SK-N-SH (cell line): ENCODE measurements around the gene MPV17L2. TPM values are rescaled to one million over a fixed set of nuclear protein-coding genes. Genes with fewer than 3 reads are reported as not detected.

ENCODE experiments used
- CTCF ChIA-PET: fragments of 300-600, 350-600 bp; formaldehyde crosslinking; extraction: SDS; loops from one replicate; lab custom pipeline; 2021; lab: Yijun Ruan, JAX
- POLR2A ChIA-PET: fragments of 350-600 bp; sonication (Branson Sonifier 250); formaldehyde crosslinking; extraction: SDS; loops from one replicate; lab custom pipeline; 2020; ENCODE audit warnings: antibody characterized with exemption, inconsistent platforms; lab: Yijun Ruan, JAX
- DNase-seq: peaks from one replicate; pipeline ENCODE4 v3.0.0; 2012
- H2AFZ ChIP-seq: fragments of 200-600 bp; sonication (generic); 2 replicates; pipeline ENCODE4 v1.8.1; 2016; ENCODE audit warnings: antibody characterized with exemption, mild to moderate bottlenecking, low read depth
- H3F3A ChIP-seq: fragments of 200-600 bp; sonication (generic); replicated peaks from 2 replicates; pipeline ENCODE3; 2016; ENCODE audit warnings: antibody characterized with exemption, mild to moderate bottlenecking; ENCODE audit not compliant: insufficient read depth
- H3K27ac ChIP-seq, 2 experiments: fragments of 200-500 bp in 1 of 2; fragments of 200-600 bp in 1 of 2; sonication (Bioruptor generic) in 1 of 2; sonication (generic), shearing (Covaris generic) in 1 of 2; 2 replicates each; pipeline versions ENCODE4 v1.5.1 to v1.6.1; 2014 to 2016; ENCODE audit warnings: low read depth in 2 of 2, inconsistent platforms in 1 of 2, low read length in 1 of 2, mild to moderate bottlenecking in 1 of 2, mixed read lengths in 1 of 2
- H3K27me3 ChIP-seq: fragments of 200-600 bp; sonication (generic), shearing (Covaris generic); 2 replicates; pipeline ENCODE4 v1.6.1; 2016; ENCODE audit warnings: mixed run types; ENCODE audit not compliant: insufficient read depth
- H3K36me3 ChIP-seq, 2 experiments: fragments of 200-500 bp in 1 of 2; fragments of 200-600 bp in 1 of 2; sonication (Bioruptor generic) in 1 of 2; sonication (generic) in 1 of 2; replicated peaks in 1 of 2; 2 replicates each; pipeline versions ENCODE3 to v1.5.1; 2014 to 2016; ENCODE audit warnings: low read length in 1 of 2, mild to moderate bottlenecking in 1 of 2; ENCODE audit not compliant: insufficient read depth in 2 of 2, control insufficient read depth in 1 of 2
- H3K4me1 ChIP-seq, 2 experiments: fragments of 200-500 bp in 1 of 2; fragments of 200-600 bp in 1 of 2; sonication (Bioruptor generic) in 1 of 2; sonication (generic), shearing (Covaris generic) in 1 of 2; 2 replicates each; pipeline versions ENCODE4 v1.5.1 to v1.6.1; 2014 to 2016; ENCODE audit warnings: low read depth in 1 of 2, low read length in 1 of 2, mixed run types in 1 of 2; ENCODE audit not compliant: insufficient read depth in 2 of 2, control insufficient read depth in 1 of 2
- H3K4me2 ChIP-seq: fragments of 200-600 bp; sonication (generic), shearing (Covaris generic); 2 replicates; pipeline ENCODE4 v1.6.1; 2017; ENCODE audit warnings: mixed run types
- H3K4me3 ChIP-seq, 2 experiments: fragments of 200-500 bp in 1 of 2; fragments of 200-600 bp in 1 of 2; sonication (Bioruptor generic) in 1 of 2; sonication (generic), shearing (Covaris generic) in 1 of 2; 2 replicates each; pipeline versions ENCODE4 v1.5.1 to v1.8.1; 2014 to 2016; ENCODE audit warnings: low read depth in 2 of 2, inconsistent platforms in 1 of 2, low read length in 1 of 2, mild to moderate bottlenecking in 1 of 2, mixed read lengths in 1 of 2, moderate library complexity in 1 of 2
- H3K79me2 ChIP-seq: fragments of 200-600 bp; sonication (generic); 2 replicates; pipeline ENCODE4 v1.8.1; 2017; ENCODE audit warnings: mild to moderate bottlenecking; ENCODE audit not compliant: insufficient read depth
- H3K9ac ChIP-seq: fragments of 200-600 bp; sonication (generic); 2 replicates; pipeline ENCODE4 v1.6.1; 2017; ENCODE audit warnings: mixed run types
- H3K9me2 ChIP-seq: fragments of 200-600 bp; sonication (generic); 2 replicates; pipeline ENCODE4 v1.6.1; 2017; ENCODE audit warnings: mixed run types
- H3K9me3 ChIP-seq: fragments of 200-600 bp; sonication (generic); 2 replicates; pipeline ENCODE4 v1.6.1; 2017; ENCODE audit warnings: mixed run types, mild to moderate bottlenecking, moderate library complexity
- H4K20me1 ChIP-seq: fragments of 200-600 bp; sonication (generic); 2 replicates; pipeline ENCODE4 v1.6.1; 2017; ENCODE audit warnings: mild to moderate bottlenecking, mixed run types; ENCODE audit not compliant: insufficient read depth
- CHD2 ChIP-seq: fragments of 150-350 bp; IDR thresholded peaks from 2 replicates; pipeline ENCODE4 v1.6.1; 2018; ENCODE audit warnings: low read length; ENCODE audit not compliant: partially characterized antibody
- ELF1 ChIP-seq: IDR thresholded peaks from 2 replicates; pipeline ENCODE4 v1.4.0; 2012
- EZH2phosphoT487 ChIP-seq: fragments of 200-600 bp; sonication (generic); IDR thresholded peaks from 2 replicates; pipeline ENCODE4 v1.6.1; 2017; ENCODE audit warnings: low read depth, mixed run types, mild to moderate bottlenecking, antibody characterized with exemption, moderate library complexity, borderline replicate concordance
- FOXJ3 ChIP-seq: sonication (generic); formaldehyde crosslinking; IDR thresholded peaks from 2 replicates; pipeline ENCODE4 v1.5.1; 2020; ENCODE audit warnings: mild to moderate bottlenecking, missing genetic modification reagents
- FOXM1 ChIP-seq: IDR thresholded peaks from 2 replicates; pipeline ENCODE4 v1.4.0; 2012; ENCODE audit warnings: low read depth, mild to moderate bottlenecking
- MEF2A ChIP-seq: IDR thresholded peaks from 2 replicates; pipeline ENCODE4 v1.4.0; 2012; ENCODE audit warnings: low read depth, borderline replicate concordance
- NFIC ChIP-seq: IDR thresholded peaks from 2 replicates; pipeline ENCODE4 v1.4.0; 2012; ENCODE audit warnings: borderline replicate concordance
- RCOR1 ChIP-seq: fragments of 150-350 bp; IDR thresholded peaks from 2 replicates; pipeline ENCODE4 v1.6.1; 2017; ENCODE audit warnings: antibody characterized with exemption, low read length
- SMC3 ChIP-seq: IDR thresholded peaks from 2 replicates; pipeline ENCODE4 v1.6.1; 2012; ENCODE audit warnings: low read depth, low read length, improper control_type of control experiment
- TAF1 ChIP-seq: IDR thresholded peaks from 2 replicates; pipeline ENCODE4 v1.6.1; 2012; ENCODE audit warnings: low read depth, mild to moderate bottlenecking, low read length, moderate library complexity, borderline replicate concordance
- TCF12 ChIP-seq: IDR thresholded peaks from 2 replicates; pipeline ENCODE4 v1.4.0; 2012
- TEAD4 ChIP-seq: IDR thresholded peaks from 2 replicates; pipeline ENCODE4 v1.4.0; 2012; ENCODE audit warnings: mild to moderate bottlenecking, borderline replicate concordance; ENCODE audit not compliant: insufficient read depth
- YY1 ChIP-seq: IDR thresholded peaks from 2 replicates; pipeline ENCODE4 v1.4.0; 2012; ENCODE audit warnings: low read depth, mild to moderate bottlenecking
- WGBS: methylation state at CpG from one replicate; pipeline ENCODE4 v1.1.6; 2017; ENCODE audit warnings: low lambda C conversion rate; 5-methylcytosine and 5-hydroxymethylcytosine counted together
- polyA plus RNA-seq, 3 experiments: library from polyadenylated mRNA; depleted of rRNA; stranded (reverse); fragments of >200 nt; gene quantifications; 2 replicates each; pipeline ENCODE4 v1.2.3, GENCODE V29; 2012
- TF ChIP-seq, protein P1 (sequence below): IDR thresholded peaks from 2 replicates; pipeline ENCODE4 v1.4.0; 2012; ENCODE audit warnings: low read depth, borderline replicate concordance
- TF ChIP-seq, protein P2 (sequence below): fragments of 150-350 bp; IDR thresholded peaks from 2 replicates; pipeline ENCODE4 v1.6.1; 2017; ENCODE audit warnings: antibody characterized with exemption, low read length, low read depth, borderline replicate concordance
- TF ChIP-seq, protein P3 (sequence below): IDR thresholded peaks from 2 replicates; pipeline ENCODE4; 2012
- TF ChIP-seq, protein P4 (sequence below): fragments of 150-350 bp; IDR thresholded peaks from 2 replicates; pipeline ENCODE4 v1.6.1; 2016; ENCODE audit warnings: mild to moderate bottlenecking, low read depth, low read length

MPV17L2 gene
- polyA plus RNA-seq, 1 of the 3 experiments (the other 2 are of a cell fraction) = 17.5 TPM

DNA sequence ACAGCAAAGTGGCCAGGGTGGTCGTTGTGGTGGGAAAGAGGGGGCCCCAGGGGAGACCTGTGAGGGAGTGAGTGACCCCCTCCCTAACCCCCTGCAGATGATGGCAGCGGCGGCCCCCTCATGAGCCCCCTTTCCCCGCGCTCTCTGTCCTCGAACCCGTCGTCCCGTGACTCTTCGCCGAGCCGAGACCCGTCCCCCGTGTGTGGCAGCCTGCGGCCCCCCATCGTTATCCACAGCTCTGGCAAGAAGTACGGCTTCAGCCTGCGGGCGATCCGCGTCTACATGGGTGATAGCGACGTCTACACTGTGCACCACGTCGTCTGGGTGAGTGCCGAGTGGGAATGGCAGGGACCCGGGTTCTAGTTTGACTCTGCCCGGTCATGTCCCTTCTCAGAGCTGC lies 48.1 kb upstream of the MPV17L2 start:
- Histone ChIP-seq H3K4me3 (no peak overlapping the region), H3K9me2 (no peaks in the 10 kb centered on the region), H3K9ac (no peak overlapping the region), H3K4me1 (no peaks in the 10 kb centered on the region), H3K27me3 (no peaks in the 10 kb centered on the region), H3F3A (no peaks in the 10 kb centered on the region), H3K27ac (no peak overlapping the region), H3K9me3 (no peaks in the 10 kb centered on the region), H4K20me1 (no peaks in the 10 kb centered on the region), H3K36me3 (peaks cover 12 to 25% of the 10 kb centered on the region in 2 experiments), H2AFZ (no peak overlapping the region), H3K79me2 (no peaks in the 10 kb centered on the region), H3K4me2 (no peak overlapping the region)
- CTCF ChIA-PET = interaction anchor here (0.6 kb wide), 1 partner anchor 86 kb away, joined by 5 read pairs; no protein-coding TSS in a partner anchor
- POLR2A ChIA-PET = no interaction called here
- no peak for DNase-seq
- no peak for TF ChIP-seq TCF12
- no peak for TF ChIP-seq TAF1
- no peak for TF ChIP-seq CHD2
- TF ChIP-seq RCOR1 = no peak
- 96% methylated on average over 28 of the region's 28 CpGs for WGBS

DNA sequence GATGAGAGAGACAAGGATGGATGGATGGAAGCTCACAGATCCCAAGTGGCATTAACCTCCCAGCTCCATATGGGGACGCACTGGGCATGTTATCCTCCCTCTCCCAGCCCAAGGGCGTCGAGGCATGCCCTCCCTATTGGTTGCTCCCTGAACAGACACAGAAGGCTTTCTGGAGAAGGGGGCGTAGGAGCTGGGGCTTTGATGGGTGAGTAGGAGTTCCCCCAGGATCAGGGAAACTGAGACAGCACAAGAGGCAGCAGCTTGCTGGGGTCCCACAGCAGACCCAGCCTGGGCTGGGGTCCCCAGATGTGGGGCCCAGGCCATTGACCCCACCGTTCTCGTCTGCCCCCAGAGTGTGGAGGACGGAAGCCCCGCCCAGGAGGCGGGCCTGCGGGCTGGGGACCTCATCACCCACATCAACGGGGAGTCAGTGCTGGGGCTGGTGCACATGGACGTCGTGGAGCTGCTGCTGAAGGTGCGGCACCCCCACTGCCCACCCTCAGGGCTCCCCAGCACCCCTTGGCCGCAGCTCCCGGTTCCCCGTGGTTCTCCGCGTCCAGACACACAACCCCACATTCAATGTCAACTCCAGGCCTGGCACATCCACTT lies 47.5 kb upstream of the MPV17L2 start:
- CTCF ChIA-PET = interaction anchor here (0.9 to 1.0 kb wide), 2 partner anchors 13 to 32 kb away, joined by 3 read pairs; no protein-coding TSS in a partner anchor

DNA sequence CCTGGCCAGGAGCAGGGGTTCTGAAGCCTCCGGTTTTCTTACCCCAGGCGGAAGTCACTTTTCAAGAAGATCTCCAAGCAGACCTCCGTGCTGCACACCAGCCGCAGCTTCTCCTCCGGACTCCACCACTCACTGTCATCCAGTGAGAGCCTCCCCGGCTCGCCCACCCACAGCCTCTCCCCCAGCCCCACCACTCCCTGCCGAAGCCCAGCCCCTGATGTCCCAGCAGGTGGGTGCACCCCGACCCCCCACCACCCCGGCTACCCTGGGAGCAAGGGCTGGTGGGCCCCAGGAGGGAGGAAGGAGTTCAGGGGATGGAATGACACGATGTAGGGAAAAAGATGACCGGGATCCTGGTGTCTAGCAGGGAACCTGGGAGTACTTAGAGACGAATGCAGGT lies 45.6 kb upstream of the MPV17L2 start:
- DNase-seq = no peak
- Histone ChIP-seq H4K20me1 (no peaks in the 10 kb centered on the region), H3F3A (peaks cover 7% of the 10 kb centered on the region), H3K9me2 (no peaks in the 10 kb centered on the region), H3K9ac (no peak overlapping the region), H3K27ac (no peak overlapping the region), H3K4me2 (no peak overlapping the region), H2AFZ (no peak overlapping the region), H3K4me1 (peaks cover 0 to 8% of the 10 kb centered on the region in 2 experiments; a peak in 1 of 4 replicates), H3K36me3 (peaks cover 0 to 24% of the 10 kb centered on the region in 2 experiments), H3K27me3 (no peaks in the 10 kb centered on the region), H3K4me3 (no peak overlapping the region), H3K79me2 (no peaks in the 10 kb centered on the region), H3K9me3 (no peaks in the 10 kb centered on the region)
- WGBS = 98% methylated on average over 12 of the region's 13 CpGs
- ChIA-PET CTCF (no interaction called here), POLR2A (no interaction called here)
- TF ChIP-seq RCOR1 = no peak
- TF ChIP-seq, protein P1, sequence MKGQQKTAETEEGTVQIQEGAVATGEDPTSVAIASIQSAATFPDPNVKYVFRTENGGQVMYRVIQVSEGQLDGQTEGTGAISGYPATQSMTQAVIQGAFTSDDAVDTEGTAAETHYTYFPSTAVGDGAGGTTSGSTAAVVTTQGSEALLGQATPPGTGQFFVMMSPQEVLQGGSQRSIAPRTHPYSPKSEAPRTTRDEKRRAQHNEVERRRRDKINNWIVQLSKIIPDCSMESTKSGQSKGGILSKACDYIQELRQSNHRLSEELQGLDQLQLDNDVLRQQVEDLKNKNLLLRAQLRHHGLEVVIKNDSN = no peak
- TF ChIP-seq NFIC = no peak
- TF ChIP-seq EZH2phosphoT487 = no peak
- no peak for TF ChIP-seq MEF2A
- TF ChIP-seq, protein P2, sequence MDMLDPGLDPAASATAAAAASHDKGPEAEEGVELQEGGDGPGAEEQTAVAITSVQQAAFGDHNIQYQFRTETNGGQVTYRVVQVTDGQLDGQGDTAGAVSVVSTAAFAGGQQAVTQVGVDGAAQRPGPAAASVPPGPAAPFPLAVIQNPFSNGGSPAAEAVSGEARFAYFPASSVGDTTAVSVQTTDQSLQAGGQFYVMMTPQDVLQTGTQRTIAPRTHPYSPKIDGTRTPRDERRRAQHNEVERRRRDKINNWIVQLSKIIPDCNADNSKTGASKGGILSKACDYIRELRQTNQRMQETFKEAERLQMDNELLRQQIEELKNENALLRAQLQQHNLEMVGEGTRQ = no peak
- TF ChIP-seq, protein P3, sequence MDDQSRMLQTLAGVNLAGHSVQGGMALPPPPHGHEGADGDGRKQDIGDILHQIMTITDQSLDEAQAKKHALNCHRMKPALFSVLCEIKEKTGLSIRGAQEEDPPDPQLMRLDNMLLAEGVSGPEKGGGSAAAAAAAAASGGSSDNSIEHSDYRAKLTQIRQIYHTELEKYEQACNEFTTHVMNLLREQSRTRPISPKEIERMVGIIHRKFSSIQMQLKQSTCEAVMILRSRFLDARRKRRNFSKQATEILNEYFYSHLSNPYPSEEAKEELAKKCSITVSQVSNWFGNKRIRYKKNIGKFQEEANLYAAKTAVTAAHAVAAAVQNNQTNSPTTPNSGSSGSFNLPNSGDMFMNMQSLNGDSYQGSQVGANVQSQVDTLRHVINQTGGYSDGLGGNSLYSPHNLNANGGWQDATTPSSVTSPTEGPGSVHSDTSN = no peak
- TF ChIP-seq, protein P4, sequence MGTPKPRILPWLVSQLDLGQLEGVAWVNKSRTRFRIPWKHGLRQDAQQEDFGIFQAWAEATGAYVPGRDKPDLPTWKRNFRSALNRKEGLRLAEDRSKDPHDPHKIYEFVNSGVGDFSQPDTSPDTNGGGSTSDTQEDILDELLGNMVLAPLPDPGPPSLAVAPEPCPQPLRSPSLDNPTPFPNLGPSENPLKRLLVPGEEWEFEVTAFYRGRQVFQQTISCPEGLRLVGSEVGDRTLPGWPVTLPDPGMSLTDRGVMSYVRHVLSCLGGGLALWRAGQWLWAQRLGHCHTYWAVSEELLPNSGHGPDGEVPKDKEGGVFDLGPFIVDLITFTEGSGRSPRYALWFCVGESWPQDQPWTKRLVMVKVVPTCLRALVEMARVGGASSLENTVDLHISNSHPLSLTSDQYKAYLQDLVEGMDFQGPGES = no peak
- TF ChIP-seq ELF1 = no peak
- no peak for TF ChIP-seq TEAD4
- TF ChIP-seq YY1 = no peak
- TF ChIP-seq SMC3 = no peak
- TF ChIP-seq FOXJ3 (CRISPR knock-in tag) = no peak

More for the DNA sequence above, 47.5 kb upstream of the MPV17L2 start:
- no peak overlapping the region for H2AFZ ChIP-seq
- no peaks in the 10 kb centered on the region for H3K9me3 ChIP-seq
- H3K9me2 ChIP-seq = no peaks in the 10 kb centered on the region
- H3K4me1 ChIP-seq = no peaks in the 10 kb centered on the region
- no peaks in the 10 kb centered on the region for H3K79me2 ChIP-seq
- POLR2A ChIA-PET = no interaction called here
- DNase-seq = no peak
- no peaks in the 10 kb centered on the region for H3K27me3 ChIP-seq
- no peaks in the 10 kb centered on the region for H4K20me1 ChIP-seq
- H3K9ac ChIP-seq = no peak overlapping the region
- TF ChIP-seq FOXM1 = no peak
- TF ChIP-seq, all 33 proteins: peak for 0
- Histone ChIP-seq H3K27ac (no peak overlapping the region), H3K4me2 (no peak overlapping the region), H3K36me3 (peaks cover 9 to 26% of the 10 kb centered on the region in 2 experiments), H3K4me3 (no peak overlapping the region), H3F3A (no peaks in the 10 kb centered on the region)
- 98% methylated on average over 9 of the region's 19 CpGs for WGBS
